Natural killer cell (primary cell): ENCODE results near the gene RBBP8NL. TPM values are rescaled to one million over a fixed set of nuclear protein-coding genes. Genes with fewer than 3 reads are reported as not detected.

Experiments used
- ATAC-seq, 3 donors: fragments of 150-1000 bp in 2 of 3; fragments of 200-7000 bp in 1 of 3; cut with Tn5 transposase; 1 replicate in 1 of 3; 2 replicates in 2 of 3; pipeline ENCODE4 v1.10.0; 2021; ENCODE audit warnings: mild to moderate bottlenecking in 2 of 3, moderate library complexity in 2 of 3
- DNase-seq, 2 donors: peaks; one replicate each; pipeline versions ENCODE4 v3.0.0 to v3.0.0-alpha.2; 2013 to 2021; ENCODE audit warnings: mixed read lengths in 1 of 2
- H3K27ac ChIP-seq: one replicate; pipeline ENCODE4 v1.5.1; 2013; ENCODE audit warnings: mild to moderate bottlenecking, low read length
- H3K27me3 ChIP-seq: one replicate; pipeline ENCODE4 v1.6.1; 2013; ENCODE audit warnings: low read length; ENCODE audit not compliant: control insufficient read depth, insufficient read depth
- H3K36me3 ChIP-seq: one replicate; pipeline ENCODE4 v1.6.1; 2013; ENCODE audit warnings: low read length; ENCODE audit not compliant: control insufficient read depth, insufficient read depth
- H3K4me1 ChIP-seq: one replicate; pipeline ENCODE4 v1.6.1; 2013; ENCODE audit warnings: low read length; ENCODE audit not compliant: control insufficient read depth, insufficient read depth
- H3K4me3 ChIP-seq: one replicate; pipeline ENCODE4 v1.5.1; 2013; ENCODE audit warnings: low read length
- H3K9me3 ChIP-seq: one replicate; pipeline ENCODE4 v1.6.1; 2013; ENCODE audit warnings: low read length; ENCODE audit not compliant: control insufficient read depth, insufficient read depth
- H3K27ac Mint-ChIP-seq, 2 donors: one replicate each; pipeline ENCODE4 v1.8.0; 2022; ENCODE audit warnings: mild to moderate bottlenecking in 2 of 2, mixed read lengths in 2 of 2, moderate library complexity in 1 of 2
- H3K27me3 Mint-ChIP-seq, 2 donors: one replicate each; pipeline ENCODE4 v1.8.0; 2022; ENCODE audit warnings: low read depth in 2 of 2, mixed read lengths in 2 of 2
- H3K36me3 Mint-ChIP-seq: one replicate; pipeline ENCODE4 v1.8.0; 2022; ENCODE audit warnings: mixed read lengths
- H3K4me1 Mint-ChIP-seq, 2 donors: one replicate each; pipeline ENCODE4 v1.8.0; 2022; ENCODE audit warnings: mixed read lengths in 2 of 2
- H3K4me3 Mint-ChIP-seq: one replicate; pipeline ENCODE4 v1.8.0; 2022; ENCODE audit warnings: mild to moderate bottlenecking, moderate library complexity, mixed read lengths
- H3K9me3 Mint-ChIP-seq, 2 donors: one replicate each; pipeline ENCODE4 v1.8.0; 2022; ENCODE audit warnings: mixed read lengths in 2 of 2
- WGBS: methylation state at CpG from one replicate; pipeline ENCODE4 v1.1.7; 2013; ENCODE audit warnings: missing lambda C conversion rate; ENCODE audit not compliant: insufficient coverage; 5-methylcytosine and 5-hydroxymethylcytosine counted together
- intact Hi-C: fragments of 100-400 bp; cut with micrococcal nuclease; formaldehyde crosslinking; loops from one replicate; pipeline ENCODE4 v1.14.2; 2022
- total RNA-seq, 4 donors: library from RNA; stranded (reverse); fragments of 120-200 nt in 1 of 4; gene quantifications; one replicate each; pipeline versions ENCODE4 v1.2.3 to v1.2.4, GENCODE V29; 2013 to 2022
- TF ChIP-seq, protein P1 (sequence below): fragments of 200-600 bp; IDR thresholded peaks from one replicate; pipeline ENCODE4 v1.8.0; 2022; ENCODE audit warnings: antibody characterized with exemption

RBBP8NL gene
- total RNA-seq, 3 donors from 2014 or later (not counting 1 experiment from before 2014, with no cell fraction given): not detected

DNA sequence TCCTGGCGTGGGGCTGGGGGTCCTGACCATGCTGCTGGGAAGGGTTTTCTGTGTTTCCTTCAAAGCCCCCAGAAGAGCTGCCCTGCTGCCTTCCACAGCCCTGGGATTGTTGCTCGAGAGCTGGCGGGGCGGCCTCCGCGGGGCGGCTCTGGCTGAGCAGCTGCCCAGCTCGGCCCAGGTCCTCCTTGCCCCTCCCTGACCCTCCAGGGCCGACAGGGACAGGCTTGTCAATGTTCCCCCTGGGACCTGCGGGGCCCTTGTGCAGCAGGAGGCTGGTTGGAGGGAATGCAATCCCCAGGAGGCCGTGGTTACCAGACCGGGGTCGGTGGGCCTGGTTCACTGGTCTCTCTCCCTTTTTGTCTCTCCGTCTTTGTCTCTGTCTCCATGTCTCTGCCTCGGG, 28.6 kb upstream of the RBBP8NL start:
- no peak overlapping the region for H3K27ac ChIP-seq
- Mint-ChIP-seq H3K4me3 (no peak overlapping the region), H3K9me3 (no peaks in the 10 kb centered on the region), H3K27me3 (peaks cover 0 to 7% of the 10 kb centered on the region in 2 donors), H3K36me3 (no peaks in the 10 kb centered on the region), H3K27ac (no peak overlapping the region), H3K4me1 (no peaks in the 10 kb centered on the region)
- no peak for ATAC-seq
- no peak for DNase-seq
- intact Hi-C loops: no loop called here
- 74% methylated on average over 15 of the region's 15 CpGs for WGBS
- TF ChIP-seq, protein P1, sequence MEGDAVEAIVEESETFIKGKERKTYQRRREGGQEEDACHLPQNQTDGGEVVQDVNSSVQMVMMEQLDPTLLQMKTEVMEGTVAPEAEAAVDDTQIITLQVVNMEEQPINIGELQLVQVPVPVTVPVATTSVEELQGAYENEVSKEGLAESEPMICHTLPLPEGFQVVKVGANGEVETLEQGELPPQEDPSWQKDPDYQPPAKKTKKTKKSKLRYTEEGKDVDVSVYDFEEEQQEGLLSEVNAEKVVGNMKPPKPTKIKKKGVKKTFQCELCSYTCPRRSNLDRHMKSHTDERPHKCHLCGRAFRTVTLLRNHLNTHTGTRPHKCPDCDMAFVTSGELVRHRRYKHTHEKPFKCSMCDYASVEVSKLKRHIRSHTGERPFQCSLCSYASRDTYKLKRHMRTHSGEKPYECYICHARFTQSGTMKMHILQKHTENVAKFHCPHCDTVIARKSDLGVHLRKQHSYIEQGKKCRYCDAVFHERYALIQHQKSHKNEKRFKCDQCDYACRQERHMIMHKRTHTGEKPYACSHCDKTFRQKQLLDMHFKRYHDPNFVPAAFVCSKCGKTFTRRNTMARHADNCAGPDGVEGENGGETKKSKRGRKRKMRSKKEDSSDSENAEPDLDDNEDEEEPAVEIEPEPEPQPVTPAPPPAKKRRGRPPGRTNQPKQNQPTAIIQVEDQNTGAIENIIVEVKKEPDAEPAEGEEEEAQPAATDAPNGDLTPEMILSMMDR: no peak
- no peaks in the 10 kb centered on the region for H3K4me1 ChIP-seq
- H3K4me3 ChIP-seq: no peak overlapping the region
- no peaks in the 10 kb centered on the region for H3K9me3 ChIP-seq
- no peaks in the 10 kb centered on the region for H3K27me3 ChIP-seq
- no peaks in the 10 kb centered on the region for H3K36me3 ChIP-seq

DNA sequence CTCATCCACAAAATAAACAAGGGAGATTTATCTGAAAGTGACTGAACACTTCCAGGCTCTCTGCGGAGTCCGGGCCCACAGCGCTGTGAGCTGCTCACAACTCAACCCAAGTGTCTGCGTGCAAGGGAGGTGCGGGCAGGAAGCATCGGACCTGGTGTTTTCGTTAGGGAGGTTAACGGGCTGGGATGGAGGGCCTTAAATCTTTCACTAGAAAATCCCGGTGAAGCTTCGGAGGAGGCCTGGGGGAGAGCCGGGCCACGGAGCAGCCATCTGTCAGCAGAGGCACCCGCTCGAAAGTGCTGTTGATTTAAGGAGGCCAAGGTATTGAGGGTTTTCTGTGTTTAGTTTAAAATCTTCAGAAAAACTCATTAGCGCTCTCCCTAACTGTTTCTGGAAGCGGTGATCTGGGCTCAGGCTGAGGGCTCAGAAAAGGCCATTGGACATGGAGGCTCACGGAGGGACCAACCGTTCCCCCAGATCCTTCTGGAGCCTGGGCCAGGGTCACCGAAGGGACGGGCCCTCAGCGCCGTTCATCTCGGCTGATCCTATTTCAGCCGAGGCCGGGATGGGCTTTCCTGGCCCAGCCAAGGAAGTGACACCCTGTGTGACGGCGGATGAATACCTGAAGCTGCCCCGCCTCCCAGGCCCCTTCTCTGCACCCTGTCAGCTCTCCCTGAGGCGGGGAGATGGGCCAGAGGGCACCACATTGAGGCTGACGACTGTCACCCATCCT, 27.7 kb upstream of the RBBP8NL start:
- Mint-ChIP-seq H3K27ac (no peak overlapping the region), H3K27me3 (peaks cover 0 to 7% of the 10 kb centered on the region in 2 donors), H3K9me3 (no peaks in the 10 kb centered on the region), H3K4me1 (no peaks in the 10 kb centered on the region), H3K4me3 (no peak overlapping the region), H3K36me3 (no peaks in the 10 kb centered on the region)
- Histone ChIP-seq H3K27ac (no peak overlapping the region), H3K4me3 (no peak overlapping the region), H3K4me1 (no peaks in the 10 kb centered on the region), H3K9me3 (no peaks in the 10 kb centered on the region), H3K36me3 (no peaks in the 10 kb centered on the region), H3K27me3 (no peaks in the 10 kb centered on the region)
- intact Hi-C loops: no loop called here
- WGBS: 60% methylated on average over 30 of the region's 30 CpGs
- TF ChIP-seq, protein P1: no peak
- DNase-seq (no peak), ATAC-seq (no peak)

DNA sequence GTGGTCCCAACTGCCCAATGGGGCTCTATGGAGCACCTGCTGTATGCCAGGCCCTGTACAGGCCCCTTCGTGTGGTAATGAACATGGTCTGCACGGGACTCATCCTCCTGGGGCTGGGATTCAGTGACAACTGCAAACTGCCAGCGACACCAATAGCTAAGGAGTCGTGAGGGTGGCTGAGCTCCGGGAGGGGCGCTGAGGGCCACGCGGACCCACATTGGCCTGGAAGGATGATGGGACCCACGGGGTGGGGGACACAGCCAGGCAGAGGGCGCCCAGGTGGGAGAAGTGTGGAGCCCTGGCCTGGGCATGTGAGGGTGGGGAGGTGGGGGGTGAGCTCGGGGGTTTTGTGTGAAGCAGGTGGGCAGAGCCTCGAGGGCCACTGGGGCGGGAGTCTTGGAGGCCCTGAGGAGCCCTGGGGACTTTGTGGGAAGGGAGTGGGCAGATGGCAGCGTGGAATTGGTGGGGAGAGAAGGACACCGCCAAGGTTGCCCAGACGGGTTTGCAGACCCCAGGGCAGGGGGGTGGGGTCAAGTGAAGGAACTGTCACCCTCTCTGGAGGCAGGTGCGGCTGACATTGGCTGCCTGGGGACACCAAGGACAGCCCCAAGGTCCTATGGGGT, 26.0 kb upstream of the RBBP8NL start:
- Mint-ChIP-seq H3K4me3 (no peak overlapping the region), H3K27me3 (peaks cover 0 to 7% of the 10 kb centered on the region in 2 donors), H3K27ac (no peak overlapping the region), H3K4me1 (no peaks in the 10 kb centered on the region), H3K36me3 (no peaks in the 10 kb centered on the region), H3K9me3 (no peaks in the 10 kb centered on the region)
- WGBS: 80% methylated on average over 17 of the region's 17 CpGs
- Histone ChIP-seq H3K27me3 (no peaks in the 10 kb centered on the region), H3K9me3 (no peaks in the 10 kb centered on the region), H3K4me1 (no peaks in the 10 kb centered on the region), H3K27ac (no peak overlapping the region), H3K4me3 (no peak overlapping the region), H3K36me3 (no peaks in the 10 kb centered on the region)
- ATAC-seq (no peak), DNase-seq (no peak)
- TF ChIP-seq, protein P1: no peak
- intact Hi-C loops: no loop called here
